ENCODE results near the gene PCDHA11.
"Not testable (repeated sequence)": the region's sequence is repeated elsewhere in the genome, so short reads cannot be mapped to it uniquely, and the experiment has no call there.

Gene PCDHA11

GRCh38 chr5:140862441-140863295 lies 6.1 kb upstream of the PCDHA11 start:
- Histone ChIP-seq H3K36me3 (ENCODE audit: insufficient read depth, insufficient read length, low read length) (peaks cover 6% of the 10 kb centered on the region), H3K4me3 (ENCODE audit: insufficient read length, low read depth) (no peak overlapping the region), H3K27me3 (ENCODE audit: insufficient read depth, insufficient read length) (no peaks in the 10 kb centered on the region), H3K9ac (ENCODE audit: insufficient read length, low read depth) (no peak overlapping the region), H3K4me1 (ENCODE audit: insufficient read depth, insufficient read length) (no peaks in the 10 kb centered on the region), H3K9me3 (ENCODE audit: insufficient read depth, low read length) (no peaks in the 10 kb centered on the region; the same call in 1 of the 2 replicates)
- TF ChIP-seq SUZ12 (IDR thresholded peaks at IDR 0.05; ENCODE audit: extremely low read depth, insufficient read depth, insufficient read length) (no peak), YY1 (IDR thresholded peaks at IDR 0.05; ENCODE audit: insufficient read depth, insufficient read length) (no peak), ZNF274 (IDR thresholded peaks at IDR 0.05; ENCODE audit: low read depth, low read length) (no peak)
- DNase-seq (ENCODE audit: low read depth, low spot score): no peak

- H3K9ac ChIP-seq (ENCODE audit: insufficient read length, low read depth): no peak overlapping the region
Observed at GRCh38 chr5:140869555-140869886, 764 bp downstream of the PCDHA11 start.

DNA sequence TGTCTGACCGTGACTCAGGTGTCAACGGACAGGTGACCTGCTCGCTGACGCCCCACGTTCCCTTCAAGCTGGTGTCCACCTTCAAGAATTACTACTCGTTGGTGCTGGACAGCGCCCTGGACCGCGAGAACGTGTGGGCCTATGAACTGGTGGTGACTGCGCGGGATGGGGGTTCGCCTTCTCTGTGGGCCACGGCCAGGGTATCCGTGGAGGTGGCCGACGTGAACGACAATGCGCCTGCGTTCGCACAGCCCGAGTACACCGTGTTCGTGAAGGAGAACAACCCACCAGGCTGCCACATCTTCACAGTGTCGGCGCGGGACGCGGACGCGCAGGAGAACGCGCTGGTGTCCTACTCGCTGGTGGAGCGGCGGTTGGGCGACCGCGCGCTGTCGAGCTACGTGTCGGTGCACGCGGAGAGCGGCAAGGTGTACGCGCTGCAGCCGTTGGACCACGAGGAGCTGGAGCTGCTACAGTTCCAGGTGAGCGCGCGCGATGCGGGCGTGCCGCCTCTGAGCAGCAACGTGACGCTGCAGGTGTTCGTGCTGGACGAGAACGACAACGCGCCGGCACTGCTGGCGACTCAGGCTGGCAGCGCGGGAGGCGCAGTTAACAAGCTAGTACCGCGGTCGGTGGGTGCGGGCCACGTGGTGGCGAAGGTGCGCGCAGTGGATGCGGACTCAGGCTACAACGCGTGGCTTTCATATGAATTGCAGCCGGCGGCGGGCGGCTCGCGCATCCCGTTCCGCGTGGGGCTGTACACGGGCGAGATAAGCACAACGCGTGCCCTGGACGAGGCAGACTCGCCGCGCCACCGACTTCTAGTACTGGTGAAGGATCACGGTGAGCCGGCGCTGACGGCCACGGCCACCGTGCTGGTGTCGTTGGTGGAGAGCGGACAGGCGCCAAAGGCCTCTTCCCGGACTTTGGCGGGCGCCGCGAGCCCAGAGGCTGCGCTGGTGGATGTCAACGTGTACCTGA lies 1.8 kb downstream of the PCDHA11 start:
- Histone ChIP-seq H3K4me3 (ENCODE audit: insufficient read length, low read depth) (no peak overlapping the region), H3K36me3 (ENCODE audit: insufficient read depth, insufficient read length, low read length) (peaks cover 14% of the 10 kb centered on the region), H3K9me3 (ENCODE audit: insufficient read depth, low read length) (peaks cover 17% of the 10 kb centered on the region; the same call in 1 of the 2 replicates), H3K27me3 (ENCODE audit: insufficient read depth, insufficient read length) (no peaks in the 10 kb centered on the region), H3K4me1 (ENCODE audit: insufficient read depth, insufficient read length) (no peaks in the 10 kb centered on the region), H3K9ac (ENCODE audit: insufficient read length, low read depth) (no peak overlapping the region)
- no peak for DNase-seq (ENCODE audit: low read depth, low spot score)
- TF ChIP-seq ZNF274 (IDR thresholded peaks at IDR 0.05; ENCODE audit: low read depth, low read length): no peak
- no peak for TF ChIP-seq YY1 (IDR thresholded peaks at IDR 0.05; ENCODE audit: insufficient read depth, insufficient read length)
- no peak for TF ChIP-seq SUZ12 (IDR thresholded peaks at IDR 0.05; ENCODE audit: extremely low read depth, insufficient read depth, insufficient read length)

More at GRCh38 chr5:140869555-140869886, 764 bp downstream of the PCDHA11 start:
- Histone ChIP-seq H3K36me3 (ENCODE audit: insufficient read depth, insufficient read length, low read length) (peaks cover 14% of the 10 kb centered on the region), H3K4me1 (ENCODE audit: insufficient read depth, insufficient read length) (no peaks in the 10 kb centered on the region), H3K27me3 (ENCODE audit: insufficient read depth, insufficient read length) (no peaks in the 10 kb centered on the region), H3K9me3 (ENCODE audit: insufficient read depth, low read length) (peaks cover 17% of the 10 kb centered on the region; the same call in 1 of the 2 replicates), H3K4me3 (ENCODE audit: insufficient read length, low read depth) (peak overlapping the region; percentile 36)
- TF ChIP-seq YY1 (IDR thresholded peaks at IDR 0.05; ENCODE audit: insufficient read depth, insufficient read length) (no peak), ZNF274 (IDR thresholded peaks at IDR 0.05; ENCODE audit: low read depth, low read length) (no peak)
- DNase-seq (ENCODE audit: low read depth, low spot score): no peak

DNA sequence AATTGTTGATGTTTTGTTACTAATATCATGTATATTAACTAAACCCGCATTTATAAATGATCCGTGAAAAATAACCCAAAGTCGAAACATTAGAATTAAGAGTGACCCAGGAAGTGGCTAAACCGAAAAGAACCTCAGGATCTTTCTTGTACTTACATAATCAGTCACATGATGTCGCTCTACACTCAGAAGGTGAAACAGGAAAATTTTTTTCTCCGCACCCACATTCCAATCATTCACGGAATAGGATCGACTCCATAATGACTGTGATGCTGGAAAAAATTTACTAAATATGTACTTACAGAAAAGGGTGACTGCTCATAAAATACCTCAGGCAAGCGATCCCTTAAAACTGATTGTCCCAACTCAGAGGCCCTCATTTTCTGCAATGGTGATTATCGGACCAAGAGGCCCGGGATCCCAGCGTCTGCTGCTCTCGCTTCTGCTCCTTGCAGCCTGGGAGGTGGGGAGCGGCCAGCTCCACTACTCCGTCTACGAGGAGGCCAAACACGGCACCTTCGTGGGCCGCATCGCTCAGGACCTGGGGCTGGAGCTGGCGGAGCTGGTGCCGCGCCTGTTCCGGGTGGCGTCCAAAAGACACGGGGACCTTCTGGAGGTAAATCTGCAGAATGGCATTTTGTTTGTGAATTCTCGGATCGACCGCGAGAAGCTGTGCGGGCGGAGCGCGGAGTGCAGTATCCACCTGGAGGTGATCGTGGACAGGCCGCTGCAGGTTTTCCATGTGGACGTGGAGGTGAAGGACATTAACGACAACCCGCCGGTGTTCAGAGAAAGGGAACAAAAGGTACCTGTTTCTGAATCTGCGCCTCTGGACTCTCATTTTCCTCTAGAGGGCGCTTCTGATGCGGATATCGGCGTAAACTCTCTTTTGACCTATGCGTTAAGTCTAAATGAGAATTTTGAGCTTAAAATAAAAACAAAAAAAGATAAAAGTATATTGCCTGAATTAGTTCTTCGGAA lies 6.6 kb downstream of the PCDHA11 start, which contains the start of gene PCDHA12:
PCDHA12 (plus strand) TSS at position 224 of the 981 bp plus-strand sequence; CDS start at position 389, 165 bp downstream.
- H3K9ac ChIP-seq (ENCODE audit: insufficient read length, low read depth): peak within 1 kb of the TSS; percentile 10
- H3K27me3 ChIP-seq (ENCODE audit: insufficient read depth, insufficient read length): no peaks in the 10 kb centered on the region
- peaks cover 12% of the 10 kb centered on the region; the same call in 1 of the 2 replicates for H3K9me3 ChIP-seq (ENCODE audit: insufficient read depth, low read length)
- H3K36me3 ChIP-seq (ENCODE audit: insufficient read depth, insufficient read length, low read length): peaks cover 15% of the 10 kb centered on the region
- no peaks in the 10 kb centered on the region for H3K4me1 ChIP-seq (ENCODE audit: insufficient read depth, insufficient read length)
- no peak for DNase-seq (ENCODE audit: low read depth, low spot score)
- TF ChIP-seq YY1 (IDR thresholded peaks at IDR 0.05; ENCODE audit: insufficient read depth, insufficient read length) (no peak), SUZ12 (IDR thresholded peaks at IDR 0.05; ENCODE audit: extremely low read depth, insufficient read depth, insufficient read length) (no peak), ZNF274 (IDR thresholded peaks at IDR 0.05; ENCODE audit: low read depth, low read length) (no peak)
- H3K4me3 ChIP-seq (ENCODE audit: insufficient read length, low read depth): peak within 1 kb of the TSS; percentile 42

- H3K4me1 ChIP-seq (ENCODE audit: insufficient read depth, insufficient read length); H3K27me3 ChIP-seq (ENCODE audit: insufficient read depth, insufficient read length); H3K4me3 ChIP-seq (ENCODE audit: insufficient read length, low read depth); H3K9ac ChIP-seq (ENCODE audit: insufficient read length, low read depth); H3K9me3 ChIP-seq (ENCODE audit: insufficient read depth, low read length); DNase-seq (ENCODE audit: low read depth, low spot score); H3K36me3 ChIP-seq (ENCODE audit: insufficient read depth, insufficient read length, low read length): not testable (repeated sequence)
Observed at GRCh38 chr5:140876541-140877261, 7.9 kb downstream of the PCDHA11 start.

DNA sequence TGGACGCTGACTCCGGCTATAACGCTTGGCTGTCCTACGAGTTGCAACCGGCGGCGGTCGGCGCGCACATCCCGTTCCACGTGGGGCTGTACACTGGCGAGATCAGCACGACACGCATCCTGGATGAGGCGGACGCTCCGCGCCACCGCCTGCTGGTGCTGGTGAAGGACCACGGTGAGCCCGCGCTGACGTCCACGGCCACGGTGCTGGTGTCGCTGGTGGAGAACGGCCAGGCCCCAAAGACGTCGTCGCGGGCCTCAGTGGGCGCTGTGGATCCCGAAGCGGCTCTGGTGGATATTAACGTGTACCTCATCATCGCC lies 8.5 kb downstream of the PCDHA11 start:
- no peak overlapping the region for H3K9ac ChIP-seq (ENCODE audit: insufficient read length, low read depth)
- no peak for DNase-seq (ENCODE audit: low read depth, low spot score)
- TF ChIP-seq YY1 (IDR thresholded peaks at IDR 0.05; ENCODE audit: insufficient read depth, insufficient read length) (no peak), SUZ12 (IDR thresholded peaks at IDR 0.05; ENCODE audit: extremely low read depth, insufficient read depth, insufficient read length) (no peak), ZNF274 (IDR thresholded peaks at IDR 0.05; ENCODE audit: low read depth, low read length) (no peak)
- peaks cover 4% of the 10 kb centered on the region; the same call in 1 of the 2 replicates for H3K9me3 ChIP-seq (ENCODE audit: insufficient read depth, low read length)
- peaks cover 10% of the 10 kb centered on the region for H3K36me3 ChIP-seq (ENCODE audit: insufficient read depth, insufficient read length, low read length)
- no peak overlapping the region for H3K4me3 ChIP-seq (ENCODE audit: insufficient read length, low read depth)
- H3K27me3 ChIP-seq (ENCODE audit: insufficient read depth, insufficient read length): no peaks in the 10 kb centered on the region
- H3K4me1 ChIP-seq (ENCODE audit: insufficient read depth, insufficient read length): no peaks in the 10 kb centered on the region

Measured in NT2/D1 (cell line).